Measurements from ENCODE around the gene ADARB2. TPM values are rescaled to one million over a fixed set of nuclear protein-coding genes. Genes with fewer than 3 reads are reported as not detected.

Gene ADARB2
- total and polyA plus RNA-seq, 10 of the 15 experiments (the other 5 are each of a cell fraction or from before 2014, with no cell fraction given): 0.02 to 4.1 (median 0.76) TPM

GRCh38 chr10:1175956-1176565 is 561.3 kb downstream of the ADARB2 start (continued):
- TF ChIP-seq BACH1 (IDR thresholded peaks at IDR 0.05; ENCODE audit: borderline replicate concordance): no peak
- no peak for TF ChIP-seq BMI1 (IDR thresholded peaks at IDR 0.05; ENCODE audit: borderline replicate concordance)
- no peak for TF ChIP-seq ZBED1 (IDR thresholded peaks at IDR 0.05; ENCODE audit: borderline replicate concordance)
- TF ChIP-seq, protein P1, sequence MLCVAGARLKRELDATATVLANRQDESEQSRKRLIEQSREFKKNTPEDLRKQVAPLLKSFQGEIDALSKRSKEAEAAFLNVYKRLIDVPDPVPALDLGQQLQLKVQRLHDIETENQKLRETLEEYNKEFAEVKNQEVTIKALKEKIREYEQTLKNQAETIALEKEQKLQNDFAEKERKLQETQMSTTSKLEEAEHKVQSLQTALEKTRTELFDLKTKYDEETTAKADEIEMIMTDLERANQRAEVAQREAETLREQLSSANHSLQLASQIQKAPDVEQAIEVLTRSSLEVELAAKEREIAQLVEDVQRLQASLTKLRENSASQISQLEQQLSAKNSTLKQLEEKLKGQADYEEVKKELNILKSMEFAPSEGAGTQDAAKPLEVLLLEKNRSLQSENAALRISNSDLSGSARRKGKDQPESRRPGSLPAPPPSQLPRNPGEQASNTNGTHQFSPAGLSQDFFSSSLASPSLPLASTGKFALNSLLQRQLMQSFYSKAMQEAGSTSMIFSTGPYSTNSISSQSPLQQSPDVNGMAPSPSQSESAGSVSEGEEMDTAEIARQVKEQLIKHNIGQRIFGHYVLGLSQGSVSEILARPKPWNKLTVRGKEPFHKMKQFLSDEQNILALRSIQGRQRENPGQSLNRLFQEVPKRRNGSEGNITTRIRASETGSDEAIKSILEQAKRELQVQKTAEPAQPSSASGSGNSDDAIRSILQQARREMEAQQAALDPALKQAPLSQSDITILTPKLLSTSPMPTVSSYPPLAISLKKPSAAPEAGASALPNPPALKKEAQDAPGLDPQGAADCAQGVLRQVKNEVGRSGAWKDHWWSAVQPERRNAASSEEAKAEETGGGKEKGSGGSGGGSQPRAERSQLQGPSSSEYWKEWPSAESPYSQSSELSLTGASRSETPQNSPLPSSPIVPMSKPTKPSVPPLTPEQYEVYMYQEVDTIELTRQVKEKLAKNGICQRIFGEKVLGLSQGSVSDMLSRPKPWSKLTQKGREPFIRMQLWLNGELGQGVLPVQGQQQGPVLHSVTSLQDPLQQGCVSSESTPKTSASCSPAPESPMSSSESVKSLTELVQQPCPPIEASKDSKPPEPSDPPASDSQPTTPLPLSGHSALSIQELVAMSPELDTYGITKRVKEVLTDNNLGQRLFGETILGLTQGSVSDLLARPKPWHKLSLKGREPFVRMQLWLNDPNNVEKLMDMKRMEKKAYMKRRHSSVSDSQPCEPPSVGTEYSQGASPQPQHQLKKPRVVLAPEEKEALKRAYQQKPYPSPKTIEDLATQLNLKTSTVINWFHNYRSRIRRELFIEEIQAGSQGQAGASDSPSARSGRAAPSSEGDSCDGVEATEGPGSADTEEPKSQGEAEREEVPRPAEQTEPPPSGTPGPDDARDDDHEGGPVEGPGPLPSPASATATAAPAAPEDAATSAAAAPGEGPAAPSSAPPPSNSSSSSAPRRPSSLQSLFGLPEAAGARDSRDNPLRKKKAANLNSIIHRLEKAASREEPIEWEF (IDR thresholded peaks at IDR 0.05; ENCODE audit: insufficient replicate concordance, low read depth, low read length): no peak
- TF ChIP-seq, protein P2, sequence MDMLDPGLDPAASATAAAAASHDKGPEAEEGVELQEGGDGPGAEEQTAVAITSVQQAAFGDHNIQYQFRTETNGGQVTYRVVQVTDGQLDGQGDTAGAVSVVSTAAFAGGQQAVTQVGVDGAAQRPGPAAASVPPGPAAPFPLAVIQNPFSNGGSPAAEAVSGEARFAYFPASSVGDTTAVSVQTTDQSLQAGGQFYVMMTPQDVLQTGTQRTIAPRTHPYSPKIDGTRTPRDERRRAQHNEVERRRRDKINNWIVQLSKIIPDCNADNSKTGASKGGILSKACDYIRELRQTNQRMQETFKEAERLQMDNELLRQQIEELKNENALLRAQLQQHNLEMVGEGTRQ (IDR thresholded peaks at IDR 0.05; ENCODE audit: borderline replicate concordance, low read depth, low read length): no peak

- intact Hi-C loops (cut with micrococcal nuclease; ENCODE audit: unreplicated experiment) (no loop called here), in situ Hi-C loops (cut with MboI) (no loop called here)
- H3K4me3 ChIP-seq: no peak overlapping the region
- H4K20me1 ChIP-seq (ENCODE audit: control insufficient read depth, insufficient read depth): no peaks in the 10 kb centered on the region
- ATAC-seq: no peak
- FAIRE-seq: no peak
- H2AFZ ChIP-seq (ENCODE audit: control insufficient read depth, low read depth, low read length): no peak overlapping the region
- H3K9ac ChIP-seq (ENCODE audit: control insufficient read depth, insufficient read depth, low read length): no peak overlapping the region
- H3K4me1 ChIP-seq (ENCODE audit: control insufficient read depth, insufficient read depth, low read length): no peaks in the 10 kb centered on the region
- RAD21 ChIA-PET (ENCODE audit: unreplicated experiment): no interaction called here
- no TSS peak for BruUV-seq (replicated peaks)
- no peak for DNase-seq (ENCODE audit: low read depth, low spot score)
- CTCF ChIA-PET: no interaction called here
- H3K27me3 ChIP-seq (replicated peaks in 1 of 2; ENCODE audit: control insufficient read depth in 2 of 2, insufficient read depth in 2 of 2, low read length in 1 of 2): peaks cover 0 to 2% of the 10 kb centered on the region in 2 experiments; a peak in 2 of 4 replicates
- WGBS (ENCODE audit: insufficient coverage, insufficient replicate concordance, low lambda C conversion rate, missing lambda C conversion rate): 5% methylated on average over 5 of the region's 5 CpGs
- SMC1A ChIA-PET (ENCODE audit: uncharacterized antibody, unreplicated experiment): no interaction called here
- no peaks in the 10 kb centered on the region for H3K79me2 ChIP-seq (ENCODE audit: control insufficient read depth, insufficient read depth, low read length)
- H3K9me3 ChIP-seq (replicated peaks; ENCODE audit: control insufficient read depth, insufficient read depth, low read length): no peaks in the 10 kb centered on the region
- H3K4me2 ChIP-seq (ENCODE audit: control insufficient read depth, insufficient read depth): no peak overlapping the region
- no peak overlapping the region for H3K27ac ChIP-seq (ENCODE audit: control insufficient read depth, insufficient read depth)
- POLR2A ChIA-PET: no interaction called here
- TF ChIP-seq ZNF592 (IDR thresholded peaks at IDR 0.05) (no peak), KLF5 (IDR thresholded peaks at IDR 0.05; ENCODE audit: partially characterized antibody) (no peak)
- no peaks in the 10 kb centered on the region for H3K36me3 ChIP-seq (ENCODE audit: control insufficient read depth in 2 of 2, insufficient read depth in 2 of 2, low read length in 1 of 2)
Observed at GRCh38 chr10:1174022-1174421, 563.3 kb downstream of the ADARB2 start.

Measured in GM12878 (cell line).